ENCODE measurements around the gene GFRA1. TPM values are rescaled to one million over a fixed set of nuclear protein-coding genes. Genes with fewer than 3 reads are reported as not detected.

The GFRA1 gene
- total RNA-seq, 2 experiments from 2014 or later, result not detected

DNA sequence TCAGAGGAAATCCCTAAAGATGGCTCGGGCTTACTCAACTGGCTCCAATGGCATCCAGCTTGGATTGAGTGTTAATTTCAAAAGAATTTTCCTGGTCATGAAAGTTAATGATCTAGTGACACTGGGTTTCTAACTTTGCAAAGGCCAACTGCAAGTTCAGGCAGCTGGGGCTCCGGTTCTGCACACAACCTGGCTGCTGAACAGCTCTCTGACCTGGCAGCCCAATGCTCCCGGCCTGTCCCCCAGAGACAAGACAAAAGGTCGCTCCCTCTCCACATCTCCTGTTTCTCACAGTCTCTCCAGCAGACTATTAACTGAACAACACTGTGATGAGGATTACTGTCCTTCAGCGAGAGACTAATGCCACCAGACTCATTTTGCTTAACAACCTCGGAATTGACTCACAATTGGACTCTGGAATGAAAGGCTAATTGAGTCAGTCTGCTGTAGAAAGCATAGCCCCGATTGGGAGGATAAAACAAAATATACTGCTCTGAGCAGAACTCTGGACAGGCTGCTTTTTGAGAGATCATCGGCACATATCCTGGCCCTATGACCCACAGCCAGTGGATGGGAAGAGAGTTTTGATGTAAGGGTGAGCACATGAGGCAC, 174.5 kb downstream of the GFRA1 start:
- intact Hi-C loops (cut with micrococcal nuclease), result no loop called here
- Mint-ChIP-seq H3K27ac (no peak overlapping the region), H3K36me3 (ENCODE audit: low read depth) (no peaks in the 10 kb centered on the region), H3K9me3 (no peaks in the 10 kb centered on the region), H3K4me3 (no peak overlapping the region), H3K4me1 (ENCODE audit: low read depth) (no peaks in the 10 kb centered on the region), H3K27me3 (no peaks in the 10 kb centered on the region)
- POLR2A ChIA-PET, result no interaction called here
- ATAC-seq, result no peak
- no peak for DNase-seq
- TF ChIP-seq, protein P1, sequence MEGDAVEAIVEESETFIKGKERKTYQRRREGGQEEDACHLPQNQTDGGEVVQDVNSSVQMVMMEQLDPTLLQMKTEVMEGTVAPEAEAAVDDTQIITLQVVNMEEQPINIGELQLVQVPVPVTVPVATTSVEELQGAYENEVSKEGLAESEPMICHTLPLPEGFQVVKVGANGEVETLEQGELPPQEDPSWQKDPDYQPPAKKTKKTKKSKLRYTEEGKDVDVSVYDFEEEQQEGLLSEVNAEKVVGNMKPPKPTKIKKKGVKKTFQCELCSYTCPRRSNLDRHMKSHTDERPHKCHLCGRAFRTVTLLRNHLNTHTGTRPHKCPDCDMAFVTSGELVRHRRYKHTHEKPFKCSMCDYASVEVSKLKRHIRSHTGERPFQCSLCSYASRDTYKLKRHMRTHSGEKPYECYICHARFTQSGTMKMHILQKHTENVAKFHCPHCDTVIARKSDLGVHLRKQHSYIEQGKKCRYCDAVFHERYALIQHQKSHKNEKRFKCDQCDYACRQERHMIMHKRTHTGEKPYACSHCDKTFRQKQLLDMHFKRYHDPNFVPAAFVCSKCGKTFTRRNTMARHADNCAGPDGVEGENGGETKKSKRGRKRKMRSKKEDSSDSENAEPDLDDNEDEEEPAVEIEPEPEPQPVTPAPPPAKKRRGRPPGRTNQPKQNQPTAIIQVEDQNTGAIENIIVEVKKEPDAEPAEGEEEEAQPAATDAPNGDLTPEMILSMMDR (IDR thresholded peaks at IDR 0.05), result no peak
- CTCF ChIA-PET, result no interaction called here

DNA sequence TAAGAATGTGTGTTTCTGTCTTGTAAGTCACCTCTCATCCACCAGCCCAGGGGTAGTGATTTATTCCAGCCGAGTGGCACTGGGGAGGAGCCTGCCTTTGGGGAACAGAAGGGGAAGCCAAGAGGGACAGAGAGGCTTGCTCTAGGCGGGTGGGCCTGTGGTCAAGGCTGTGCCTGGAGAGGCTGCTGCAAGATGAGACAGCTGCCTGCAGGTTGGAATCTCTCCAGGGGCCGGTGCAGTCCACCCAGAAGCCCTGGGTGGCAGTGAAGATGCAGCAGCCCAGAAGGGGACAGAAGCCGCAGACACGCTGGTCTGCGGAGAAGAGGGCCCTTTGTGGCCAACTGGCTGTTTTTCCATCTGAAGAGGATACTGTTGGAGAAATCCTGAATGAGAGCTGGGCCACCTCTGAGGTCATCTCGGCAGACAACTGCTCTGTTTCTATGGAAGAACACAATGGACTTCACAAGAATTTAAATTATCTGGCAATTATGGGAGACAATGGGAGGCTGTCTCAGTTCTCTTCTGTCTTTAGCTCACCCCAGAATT, 175.7 kb downstream of the GFRA1 start:
- Mint-ChIP-seq H3K4me1 (ENCODE audit: low read depth) (no peaks in the 10 kb centered on the region), H3K4me3 (no peak overlapping the region), H3K36me3 (ENCODE audit: low read depth) (no peaks in the 10 kb centered on the region), H3K27me3 (no peaks in the 10 kb centered on the region), H3K9me3 (no peaks in the 10 kb centered on the region), H3K27ac (no peak overlapping the region)
- CTCF ChIA-PET, result no interaction called here
- no peak for ATAC-seq
- DNase-seq, result no peak
- intact Hi-C loops (cut with micrococcal nuclease), result no loop called here
- TF ChIP-seq, protein P1 (IDR thresholded peaks at IDR 0.05), result no peak
- POLR2A ChIA-PET, result no interaction called here

DNA sequence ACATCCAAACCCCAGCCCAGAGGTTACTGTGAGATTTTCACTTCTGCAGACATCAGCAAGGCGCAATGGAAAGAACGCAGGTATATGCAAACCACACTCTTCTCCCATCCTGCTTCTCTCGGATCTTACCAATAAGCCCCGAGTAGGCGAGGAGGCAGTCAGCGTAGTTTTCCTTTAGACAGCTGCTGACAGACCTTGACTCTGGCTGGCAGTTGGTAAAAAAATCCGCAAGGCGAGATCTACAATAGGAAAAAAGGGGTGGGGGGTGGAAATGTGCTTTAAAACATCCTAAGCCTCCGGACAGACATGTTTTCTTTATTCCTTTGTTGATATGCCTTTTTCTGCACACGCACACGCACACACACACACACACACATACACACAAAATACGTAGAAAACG, 176.5 kb downstream of the GFRA1 start:
- DNase-seq (no peak), ATAC-seq (no peak)
- H3K4me3 Mint-ChIP-seq, result no peak overlapping the region
- intact Hi-C loops (cut with micrococcal nuclease), result no loop called here
- H3K4me1 Mint-ChIP-seq (ENCODE audit: low read depth), result no peaks in the 10 kb centered on the region
- H3K27ac Mint-ChIP-seq, result no peak overlapping the region
- no peaks in the 10 kb centered on the region for H3K9me3 Mint-ChIP-seq
- H3K27me3 Mint-ChIP-seq, result no peaks in the 10 kb centered on the region
- TF ChIP-seq, protein P1 (IDR thresholded peaks at IDR 0.05), result no peak
- ChIA-PET POLR2A (no interaction called here), CTCF (no interaction called here)
- no peaks in the 10 kb centered on the region for H3K36me3 Mint-ChIP-seq (ENCODE audit: low read depth)

DNA sequence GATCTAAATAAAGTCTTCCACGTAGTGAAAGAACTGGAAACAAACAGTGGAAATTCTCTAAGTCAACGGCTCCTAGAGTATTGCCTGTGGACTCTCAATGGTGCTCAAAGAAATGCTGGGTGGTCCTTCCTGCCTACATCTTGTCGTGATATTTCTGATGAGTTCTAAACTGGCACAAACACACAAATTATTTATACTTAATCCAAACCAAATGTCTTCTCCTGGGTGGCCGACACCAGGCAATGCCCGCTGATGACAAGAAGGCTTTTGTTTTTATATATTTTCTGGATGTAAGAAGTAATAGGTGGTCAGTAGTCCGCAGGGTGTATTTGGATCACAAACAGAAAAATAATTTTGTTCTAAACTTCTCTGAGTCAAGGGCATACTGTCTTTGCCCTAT, 178.7 kb downstream of the GFRA1 start:
- Mint-ChIP-seq H3K36me3 (ENCODE audit: low read depth) (no peaks in the 10 kb centered on the region), H3K27me3 (peaks cover under 1% of the 10 kb centered on the region), H3K4me1 (ENCODE audit: low read depth) (no peaks in the 10 kb centered on the region), H3K27ac (no peak overlapping the region), H3K9me3 (no peaks in the 10 kb centered on the region), H3K4me3 (no peak overlapping the region)
- no peak for ATAC-seq
- no peak for DNase-seq
- TF ChIP-seq, protein P1 (IDR thresholded peaks at IDR 0.05), result no peak
- intact Hi-C loops (cut with micrococcal nuclease), result no loop called here
- ChIA-PET CTCF (no interaction called here), POLR2A (no interaction called here)

DNA sequence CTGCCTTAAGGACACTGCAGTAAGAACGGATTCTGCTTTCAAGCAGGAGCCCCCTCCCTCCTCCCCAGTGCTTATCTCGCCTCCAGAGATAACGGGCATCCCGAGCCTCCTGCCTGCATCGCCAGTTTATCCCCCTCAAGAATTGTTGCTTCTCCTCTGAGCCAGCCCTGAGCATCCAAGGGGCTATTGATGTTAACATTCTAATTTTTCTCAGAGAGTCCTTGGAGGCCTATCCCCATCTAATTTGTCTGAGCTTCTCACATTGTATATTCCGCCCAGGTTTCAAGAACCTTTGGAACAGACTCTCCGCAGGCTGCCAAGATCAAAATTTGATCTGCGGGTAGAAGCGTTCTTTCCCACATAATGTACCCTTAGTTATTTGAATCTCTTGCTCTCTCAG, 180.0 kb downstream of the GFRA1 start:
- TF ChIP-seq, protein P1 (IDR thresholded peaks at IDR 0.05), result no peak
- no peak for ATAC-seq
- POLR2A ChIA-PET, result no interaction called here
- CTCF ChIA-PET, result no interaction called here
- Mint-ChIP-seq H3K36me3 (ENCODE audit: low read depth) (no peaks in the 10 kb centered on the region), H3K9me3 (no peaks in the 10 kb centered on the region), H3K27me3 (peaks cover 4% of the 10 kb centered on the region), H3K4me3 (no peak overlapping the region), H3K27ac (no peak overlapping the region), H3K4me1 (ENCODE audit: low read depth) (no peaks in the 10 kb centered on the region)
- intact Hi-C loops (cut with micrococcal nuclease), result no loop called here
- DNase-seq, result no peak
